Choroid plexus epithelial cell (primary cell): ENCODE data around the gene C1RL.
A peak's percentile ranks its signal among the peaks of the same experiment; 100 is the strongest.

ENCODE experiments used
- DNase-seq: peaks from one replicate; pipeline ENCODE4 v3.0.0-alpha.2; 2010; ENCODE audit warnings: low read depth
- H3K4me3 ChIP-seq: 2 replicates; pipeline ENCODE4 v1.5.1; 2011; ENCODE audit warnings: low read depth, mild to moderate bottlenecking, control low read depth, low read length, moderate library complexity
- TF ChIP-seq, protein P1 (sequence below): conservative IDR thresholded peaks from 2 replicates; pipeline ENCODE4 v1.5.1; 2011; ENCODE audit warnings: low read depth, mild to moderate bottlenecking, control low read depth, inconsistent platforms, low read length, moderate library complexity

C1RL gene

DNA sequence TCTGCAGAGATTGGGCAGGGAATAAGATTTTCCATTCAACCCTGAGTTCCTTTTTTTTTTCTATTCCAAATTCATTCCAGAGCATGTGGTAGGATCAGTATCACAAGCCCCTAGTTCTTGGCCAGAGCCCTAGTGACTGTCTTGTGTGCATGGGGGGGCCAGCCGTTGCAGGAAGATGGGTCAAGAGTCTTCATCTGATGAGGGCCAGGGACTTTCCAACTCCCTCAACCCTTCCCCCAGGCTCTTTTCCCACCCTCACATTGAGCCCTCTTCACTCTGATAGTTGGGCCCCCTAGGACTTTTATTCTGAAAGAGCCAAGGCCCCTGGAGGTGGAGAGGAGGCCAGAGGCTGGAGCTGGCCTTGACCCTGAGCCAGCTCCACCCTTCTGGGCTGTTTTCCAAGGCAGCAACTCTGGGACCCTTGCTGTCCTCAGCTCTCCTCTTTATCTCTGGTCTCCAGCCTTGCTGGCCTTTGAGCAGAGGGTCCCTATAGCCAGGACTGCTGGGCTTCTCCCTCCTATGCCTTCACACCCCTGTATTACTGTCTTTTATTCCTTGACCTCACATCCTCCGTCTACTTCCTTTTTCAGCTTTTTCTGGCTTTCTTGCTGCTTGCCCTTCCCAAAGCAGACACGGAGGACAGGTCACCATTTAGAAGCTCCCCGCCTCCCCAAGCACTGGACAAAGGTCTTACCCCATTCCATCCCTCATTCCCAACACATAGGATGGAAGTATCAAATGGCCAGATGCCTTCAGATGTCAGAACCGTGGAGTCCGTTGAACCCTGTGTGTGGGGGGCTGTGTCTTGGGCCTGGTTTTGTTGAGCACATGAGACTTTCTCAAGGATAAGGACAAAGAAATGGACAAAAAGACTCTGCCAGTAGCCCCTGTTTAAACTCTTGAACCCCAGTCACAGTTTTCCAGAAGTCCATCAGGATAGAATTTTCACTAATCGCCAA is 14.1 kb upstream of the C1RL start:
- peak; percentile 6 for DNase-seq
- TF ChIP-seq, protein P1, sequence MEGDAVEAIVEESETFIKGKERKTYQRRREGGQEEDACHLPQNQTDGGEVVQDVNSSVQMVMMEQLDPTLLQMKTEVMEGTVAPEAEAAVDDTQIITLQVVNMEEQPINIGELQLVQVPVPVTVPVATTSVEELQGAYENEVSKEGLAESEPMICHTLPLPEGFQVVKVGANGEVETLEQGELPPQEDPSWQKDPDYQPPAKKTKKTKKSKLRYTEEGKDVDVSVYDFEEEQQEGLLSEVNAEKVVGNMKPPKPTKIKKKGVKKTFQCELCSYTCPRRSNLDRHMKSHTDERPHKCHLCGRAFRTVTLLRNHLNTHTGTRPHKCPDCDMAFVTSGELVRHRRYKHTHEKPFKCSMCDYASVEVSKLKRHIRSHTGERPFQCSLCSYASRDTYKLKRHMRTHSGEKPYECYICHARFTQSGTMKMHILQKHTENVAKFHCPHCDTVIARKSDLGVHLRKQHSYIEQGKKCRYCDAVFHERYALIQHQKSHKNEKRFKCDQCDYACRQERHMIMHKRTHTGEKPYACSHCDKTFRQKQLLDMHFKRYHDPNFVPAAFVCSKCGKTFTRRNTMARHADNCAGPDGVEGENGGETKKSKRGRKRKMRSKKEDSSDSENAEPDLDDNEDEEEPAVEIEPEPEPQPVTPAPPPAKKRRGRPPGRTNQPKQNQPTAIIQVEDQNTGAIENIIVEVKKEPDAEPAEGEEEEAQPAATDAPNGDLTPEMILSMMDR = no peak
- no peak overlapping the region for H3K4me3 ChIP-seq

- DNase-seq = no peak
- H3K4me3 ChIP-seq = no peak overlapping the region
- TF ChIP-seq, protein P1 = no peak
Measured at GRCh38 chr12:7121324-7121723, 12.3 kb upstream of the C1RL start.

GRCh38 chr12:7120166-7120565 is 11.2 kb upstream of the C1RL start:
- H3K4me3 ChIP-seq = no peak overlapping the region
- TF ChIP-seq, protein P1 = no peak
- DNase-seq = no peak

DNA sequence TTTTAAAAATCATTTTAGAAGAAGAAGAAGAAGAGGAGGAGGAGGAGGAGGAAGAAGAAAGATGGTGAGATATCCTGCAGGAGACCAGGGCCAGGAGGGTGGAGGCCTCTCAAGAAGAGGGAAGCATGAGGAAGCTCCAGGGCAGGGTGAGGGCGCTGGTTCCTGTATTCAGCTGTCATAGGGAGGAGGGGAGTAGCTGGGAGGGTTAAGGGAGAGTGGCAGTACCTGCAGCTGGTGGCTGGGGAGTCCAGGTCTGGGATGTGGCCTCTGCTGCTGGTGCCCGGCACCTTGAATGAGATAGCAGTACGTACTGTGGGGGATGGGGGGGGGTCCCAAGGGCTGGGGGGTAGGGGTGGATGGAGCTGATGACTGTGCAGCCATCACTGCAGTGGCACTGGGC is 9.9 kb upstream of the C1RL start:
- DNase-seq = no peak
- TF ChIP-seq, protein P1 = no peak
- H3K4me3 ChIP-seq = no peak overlapping the region

GRCh38 chr12:7117670-7118069 is 8.7 kb upstream of the C1RL start:
- no peak for DNase-seq
- H3K4me3 ChIP-seq = no peak overlapping the region
- TF ChIP-seq, protein P1 = no peak

DNA sequence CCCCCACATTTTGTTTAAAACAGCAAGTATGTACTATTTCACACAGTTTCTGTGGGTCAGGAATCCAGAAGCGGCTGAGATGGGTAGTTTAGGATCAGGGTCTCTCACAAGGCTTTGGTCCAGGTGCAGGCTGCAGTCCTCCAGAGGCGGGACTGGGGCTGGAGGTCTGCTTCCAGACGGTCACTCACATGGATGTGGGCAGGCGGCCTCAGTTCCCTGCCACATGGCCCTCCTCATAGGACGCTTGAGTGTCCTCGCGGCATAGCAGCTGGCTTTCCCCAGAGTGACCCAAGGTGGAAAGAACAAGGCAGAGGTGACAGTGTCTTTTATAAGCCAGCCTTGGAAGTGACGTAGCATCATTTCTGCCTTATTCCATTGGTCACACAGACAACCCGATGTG is 7.9 kb upstream of the C1RL start:
- TF ChIP-seq, protein P1 = no peak
- H3K4me3 ChIP-seq = no peak overlapping the region
- DNase-seq = no peak

- no peak overlapping the region for H3K4me3 ChIP-seq
- no peak for DNase-seq
- TF ChIP-seq, protein P1 = no peak
Measured at GRCh38 chr12:7116196-7116595, 7.2 kb upstream of the C1RL start.
